Fibroblast of skin of left quadriceps (primary cell): ENCODE data around the gene EMCN.
"Not testable (repeated sequence)": the region's sequence is repeated elsewhere in the genome, so short reads cannot be mapped to it uniquely, and the experiment has no call there.

ENCODE experiments used
- DNase-seq, 2 experiments: peaks; one replicate each; pipeline ENCODE4 v3.0.0-alpha.2; 2013; ENCODE audit warnings: low read depth in 2 of 2

Gene EMCN, protein sequence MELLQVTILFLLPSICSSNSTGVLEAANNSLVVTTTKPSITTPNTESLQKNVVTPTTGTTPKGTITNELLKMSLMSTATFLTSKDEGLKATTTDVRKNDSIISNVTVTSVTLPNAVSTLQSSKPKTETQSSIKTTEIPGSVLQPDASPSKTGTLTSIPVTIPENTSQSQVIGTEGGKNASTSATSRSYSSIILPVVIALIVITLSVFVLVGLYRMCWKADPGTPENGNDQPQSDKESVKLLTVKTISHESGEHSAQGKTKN

DNA sequence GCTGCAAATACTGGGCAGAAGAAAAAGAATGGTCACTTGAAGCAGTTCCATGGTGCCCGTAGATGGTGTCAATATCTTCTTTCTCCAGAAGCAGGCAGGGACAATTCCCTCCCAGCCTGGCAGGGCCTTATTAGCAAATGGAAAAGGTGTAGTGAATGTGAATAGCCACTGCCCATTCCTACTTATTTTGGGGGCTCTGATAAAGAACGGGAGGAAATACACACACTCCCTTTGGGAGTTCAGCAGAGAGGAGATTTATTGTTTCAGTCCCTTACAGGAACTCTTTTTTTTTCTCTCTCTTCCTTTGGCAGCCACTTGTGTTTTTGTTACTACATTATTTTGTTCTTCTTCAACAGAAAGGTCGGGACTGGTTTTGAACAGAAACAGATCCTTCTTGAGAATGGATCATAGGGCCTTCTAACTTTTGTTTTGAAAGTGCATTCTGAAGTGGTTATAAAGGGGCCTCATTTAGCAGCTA is at the start of gene EMCN:
EMCN (minus strand) TSS at position 159 of the 478 bp plus-strand sequence; CDS start at position 51, 108 bp downstream.
- DNase-seq: peak; percentile 12 to 21

- DNase-seq: no peak
Observed at GRCh38 chr4:100566396-100566795, 48.6 kb upstream of the EMCN start.

GRCh38 chr4:100557306-100557705 is 39.5 kb upstream of the EMCN start:
- DNase-seq: no peak

- DNase-seq: no peak
Observed at GRCh38 chr4:100555611-100556337, 38.0 kb upstream of the EMCN start.

GRCh38 chr4:100548200-100548560 is 30.4 kb upstream of the EMCN start:
- DNase-seq: no peak

- DNase-seq: no peak
Observed at GRCh38 chr4:100547541-100548199, 29.8 kb upstream of the EMCN start.

- no peak for DNase-seq
Observed at GRCh38 chr4:100545427-100545826, 27.6 kb upstream of the EMCN start.

GRCh38 chr4:100540131-100540530 is 22.3 kb upstream of the EMCN start:
- no peak for DNase-seq

DNA sequence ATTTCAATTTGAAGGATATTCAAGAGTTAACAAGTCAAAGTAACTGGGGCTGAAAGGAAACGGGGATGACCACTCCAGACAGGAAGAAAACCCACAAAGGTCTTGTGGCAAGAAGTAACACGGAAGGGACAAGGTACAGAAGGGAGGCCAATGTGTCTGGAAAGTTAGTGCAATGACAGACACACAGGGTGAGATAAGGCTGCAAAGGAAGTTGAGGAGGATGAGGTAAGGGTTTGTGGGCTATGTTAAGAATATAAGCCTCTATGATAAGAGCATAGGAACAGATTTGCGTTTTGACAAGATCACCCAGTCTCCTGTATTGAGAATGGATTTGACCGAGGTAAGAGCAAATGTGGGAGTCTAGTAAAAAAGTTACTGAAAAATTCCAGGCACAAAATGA is 21.9 kb upstream of the EMCN start:
- DNase-seq: no peak

- no peak for DNase-seq
Observed at GRCh38 chr4:100533741-100534140, 15.9 kb upstream of the EMCN start.

DNA sequence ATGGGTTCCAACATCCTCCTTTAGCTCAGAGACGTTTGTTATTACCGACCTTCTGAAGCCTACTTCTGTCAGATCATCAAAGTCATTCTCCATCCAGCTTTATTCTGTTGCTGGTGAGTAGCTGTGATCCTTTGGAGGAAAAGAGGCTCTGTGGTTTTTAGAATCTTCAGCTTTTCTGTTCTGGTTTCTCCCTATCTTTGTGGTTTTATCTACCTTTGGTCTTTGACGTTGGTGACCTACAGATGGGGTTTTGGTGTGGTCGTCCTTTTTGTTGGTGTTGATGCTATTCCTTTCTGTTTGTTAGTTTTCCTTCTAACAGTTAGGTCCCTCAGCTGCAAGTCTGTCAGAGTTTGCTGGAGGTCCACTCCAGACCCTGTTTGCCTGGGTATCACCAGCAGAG is 12.3 kb upstream of the EMCN start:
- not testable (repeated sequence) for DNase-seq

DNA sequence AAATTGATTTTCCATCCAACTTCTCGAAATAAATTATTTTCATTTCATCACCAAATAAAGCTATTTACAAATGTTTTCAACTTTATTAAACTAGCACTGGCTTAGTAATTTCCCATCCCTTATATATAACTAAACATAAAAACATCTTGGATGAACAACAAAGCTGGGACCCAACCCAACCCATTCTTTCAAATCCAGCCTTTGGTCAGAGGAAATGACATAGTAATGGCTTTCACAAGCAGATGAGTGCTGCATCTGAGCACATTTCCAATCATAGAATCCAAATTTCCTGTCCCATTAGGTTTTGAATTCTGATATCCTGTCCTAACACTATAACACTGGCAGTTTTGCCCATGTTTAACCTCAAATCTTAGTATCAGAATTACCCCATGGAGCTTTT is 7.9 kb upstream of the EMCN start:
- no peak for DNase-seq

DNA sequence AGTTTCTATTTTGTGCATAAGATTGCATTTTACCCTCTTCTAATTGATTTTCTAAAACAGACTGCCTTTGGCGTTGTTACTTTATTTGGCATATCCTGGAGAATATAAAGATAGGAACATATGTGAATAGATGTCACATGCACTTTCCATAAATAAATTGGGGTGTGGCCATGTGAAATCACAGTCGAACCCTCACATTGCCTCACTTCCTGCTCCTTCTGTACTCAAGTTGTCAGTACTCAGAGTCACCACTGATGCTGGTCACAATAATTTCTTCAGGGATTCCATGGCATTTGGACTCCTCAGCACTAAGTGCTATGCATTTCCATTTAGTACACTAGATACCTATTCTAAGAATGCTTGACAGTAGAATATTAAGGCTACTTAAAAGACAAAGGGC is 1.4 kb upstream of the EMCN start:
- DNase-seq: no peak

- DNase-seq: no peak
Observed at GRCh38 chr4:100516225-100516624, 1.6 kb downstream of the EMCN start.

GRCh38 chr4:100511896-100512295 is 5.9 kb downstream of the EMCN start:
- DNase-seq: no peak

DNA sequence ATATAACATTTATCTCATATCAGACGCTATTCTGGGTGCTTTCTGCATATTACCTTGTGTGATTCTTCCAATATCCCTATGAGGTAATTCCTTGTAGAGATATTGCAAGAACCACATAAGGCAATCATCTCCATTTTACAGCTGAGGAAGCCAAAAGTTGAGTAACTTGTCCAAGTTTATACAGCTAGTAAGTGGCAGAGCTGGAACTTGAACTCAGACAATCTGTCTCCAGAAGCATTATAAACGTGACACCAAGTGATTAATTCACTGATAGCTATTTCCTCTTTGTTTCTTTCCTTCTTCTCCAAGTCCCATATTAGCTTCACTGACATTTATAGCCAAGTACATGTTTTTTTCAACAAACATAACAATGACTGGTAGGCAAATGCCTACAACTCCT is 7.3 kb downstream of the EMCN start:
- DNase-seq: peak in 1 of 2 experiments; percentile 10

- no peak for DNase-seq
Observed at GRCh38 chr4:100509386-100509785, 8.4 kb downstream of the EMCN start.

GRCh38 chr4:100508691-100509090 is 9.1 kb downstream of the EMCN start:
- DNase-seq: no peak

- no peak for DNase-seq
Observed at GRCh38 chr4:100504086-100504874, 13.5 kb downstream of the EMCN start.

DNA sequence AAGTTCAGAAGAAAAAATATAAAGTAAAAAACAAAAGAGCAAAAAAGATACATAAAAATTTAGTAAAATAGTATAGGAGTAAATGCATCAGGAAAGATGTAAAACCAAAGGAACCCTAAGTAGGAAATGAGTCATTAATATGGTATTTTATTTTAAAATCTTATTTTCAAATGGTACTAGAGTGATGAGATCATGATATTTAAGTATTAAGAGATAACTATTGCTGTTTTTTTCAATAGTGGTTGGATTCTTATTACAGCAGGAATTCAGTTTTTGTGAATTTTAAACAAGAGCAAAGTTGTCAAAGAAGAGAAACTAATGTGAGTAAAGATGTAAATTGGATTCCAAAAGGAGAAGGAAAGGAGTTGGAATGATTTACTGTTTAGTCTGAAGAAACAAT is 20.0 kb downstream of the EMCN start:
- DNase-seq: peak; percentile 8 to 9

DNA sequence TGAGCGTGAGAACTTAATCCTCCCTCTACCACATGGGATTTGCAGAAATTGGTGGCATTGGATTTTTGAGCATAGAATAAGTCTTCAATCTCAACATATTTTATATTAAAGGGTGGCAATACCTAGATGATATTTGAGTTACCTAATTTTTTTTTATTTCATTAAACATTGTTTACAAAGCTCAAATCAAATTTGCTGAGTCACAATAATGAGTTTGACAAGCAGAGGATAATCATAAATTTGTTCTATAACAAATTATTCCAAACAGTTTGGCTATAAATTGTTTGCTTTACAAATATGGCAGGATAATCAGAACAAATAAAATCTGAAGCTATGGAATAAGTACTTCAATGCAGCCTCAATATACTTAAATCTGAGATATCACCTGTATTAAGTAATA is 22.7 kb downstream of the EMCN start:
- DNase-seq: no peak

- DNase-seq: peak; percentile 33 to 34
Observed at GRCh38 chr4:100494166-100494565, 23.7 kb downstream of the EMCN start.
